NCI-H226 (cell line): ENCODE data around the gene SLC66A3.

ENCODE experiments used
- DNase-seq: peaks from one replicate; pipeline ENCODE4 v3.0.0-alpha.2; 2015

Gene SLC66A3

DNA sequence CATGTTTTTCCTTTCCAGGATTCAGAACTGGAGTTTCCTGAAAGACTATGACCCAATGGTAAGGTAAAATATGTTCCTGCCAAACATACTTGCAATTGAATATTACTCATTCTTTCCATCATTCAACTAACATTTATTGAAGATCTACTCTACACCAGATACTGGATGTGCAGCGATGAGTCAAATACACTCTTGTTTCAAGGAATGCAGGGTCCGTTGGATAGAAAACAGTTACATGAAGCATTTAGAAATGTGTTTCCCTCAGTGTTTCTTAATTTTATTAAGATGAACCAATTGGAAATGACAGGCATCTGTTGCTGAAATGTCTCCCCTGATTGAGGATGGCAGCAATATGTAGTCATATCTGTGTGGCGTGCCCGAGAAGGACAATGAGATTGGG lies 14.8 kb upstream of the SLC66A3 start:
- DNase-seq: peak; percentile 33

DNA sequence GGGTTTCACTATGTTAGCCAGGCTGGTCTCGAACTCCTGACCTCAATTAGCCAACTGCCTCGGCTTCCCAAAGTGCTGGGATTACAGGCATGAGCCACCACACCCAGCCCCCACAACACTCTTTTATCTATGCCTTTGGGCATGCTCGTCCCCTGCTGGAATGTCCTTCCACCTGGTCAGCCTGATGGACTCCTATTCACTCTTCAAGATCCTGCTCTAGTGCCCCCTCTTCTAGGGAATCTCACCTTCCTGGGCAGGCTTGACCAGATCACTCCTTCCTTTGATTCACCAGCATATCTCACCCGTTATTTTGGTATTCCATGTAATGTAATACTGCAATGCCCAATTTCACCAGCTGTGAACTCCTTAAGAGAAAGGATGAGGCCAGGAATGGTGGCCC lies 13.9 kb upstream of the SLC66A3 start:
- no peak for DNase-seq

DNA sequence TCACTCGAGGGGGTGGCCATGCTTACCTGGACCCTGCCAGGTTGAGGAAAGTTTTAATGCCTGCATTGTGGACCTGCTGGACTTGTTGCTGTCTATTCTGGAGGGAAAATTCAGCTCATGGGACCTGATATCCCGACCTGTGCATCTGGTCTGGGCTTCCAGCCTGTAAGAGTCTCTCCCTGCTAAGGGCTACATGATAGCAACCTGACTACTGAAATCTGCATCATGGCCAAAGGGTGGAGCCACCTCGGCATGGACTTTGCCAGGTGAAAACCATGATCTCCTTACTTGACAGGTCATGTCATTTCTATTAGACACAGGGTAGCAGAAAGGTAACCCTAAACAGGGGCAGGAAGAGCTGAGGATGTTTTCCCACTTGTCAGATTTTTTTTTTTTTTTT lies 12.9 kb upstream of the SLC66A3 start:
- no peak for DNase-seq

DNA sequence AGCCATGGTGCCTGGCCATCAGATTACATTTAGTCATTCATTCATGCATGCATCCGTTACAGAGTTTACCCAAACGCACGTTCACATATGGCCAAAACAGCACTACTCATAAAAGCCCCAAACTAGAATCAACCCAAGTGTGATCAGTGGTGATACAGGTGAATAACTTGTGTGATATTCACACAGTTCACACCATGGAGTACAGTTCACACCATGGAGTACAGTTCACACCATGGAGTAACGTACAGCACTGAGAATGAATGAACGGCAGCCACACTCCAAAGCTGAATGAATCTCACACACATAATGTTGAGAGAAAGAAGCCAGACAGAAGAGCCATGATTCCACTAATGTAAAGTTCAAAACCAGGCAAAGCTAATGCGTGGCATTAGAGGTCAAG lies 12.3 kb upstream of the SLC66A3 start:
- DNase-seq: no peak

DNA sequence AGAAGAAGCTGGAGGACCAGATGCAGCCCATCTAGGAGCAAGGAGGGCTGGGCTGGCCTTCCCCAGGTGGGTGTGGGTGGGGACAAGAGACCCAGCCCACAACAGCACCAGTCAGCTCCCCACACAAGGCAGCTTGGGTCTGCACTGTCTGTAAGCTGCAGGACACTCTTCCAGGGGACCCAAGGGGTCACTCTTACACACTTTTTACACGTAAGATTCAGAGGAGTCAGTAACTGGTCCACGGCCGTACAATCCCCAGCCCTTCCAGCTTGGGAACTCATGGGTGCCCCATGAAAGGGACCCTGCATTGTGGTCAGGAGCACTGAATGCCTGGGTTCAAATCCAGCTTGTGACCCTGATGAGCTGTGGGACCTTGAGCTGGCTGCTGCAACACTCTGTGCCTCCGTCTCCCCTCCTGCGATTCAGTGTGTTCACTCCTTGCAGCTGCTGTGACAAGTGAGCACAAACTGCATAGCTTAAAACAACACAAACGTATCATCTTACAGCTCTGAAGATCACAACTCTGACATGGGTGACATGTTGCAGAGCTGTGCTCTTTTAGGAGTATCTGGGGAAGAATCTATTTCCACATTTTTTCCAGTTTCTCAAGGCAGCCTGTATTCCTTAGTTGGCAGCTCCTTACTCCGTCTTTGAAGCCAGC lies 11.1 kb upstream of the SLC66A3 start:
- DNase-seq: no peak

DNA sequence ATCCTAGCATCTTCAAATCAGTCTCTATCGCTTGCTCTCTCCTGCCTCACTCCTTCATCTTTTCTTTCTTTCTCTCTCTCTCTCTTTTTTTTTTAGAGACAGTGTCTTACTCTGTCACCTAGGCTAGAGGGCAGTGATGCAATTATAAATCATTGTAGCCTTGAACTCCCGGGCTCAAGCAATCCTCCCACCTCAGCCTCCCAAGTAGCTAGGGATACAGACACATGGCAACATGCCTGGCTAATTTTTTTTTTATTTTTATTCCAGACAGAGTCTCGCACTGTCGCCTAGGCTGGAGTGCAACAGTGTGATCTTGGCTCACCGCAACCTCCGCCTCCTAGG lies 10.6 kb upstream of the SLC66A3 start:
- no peak for DNase-seq

DNA sequence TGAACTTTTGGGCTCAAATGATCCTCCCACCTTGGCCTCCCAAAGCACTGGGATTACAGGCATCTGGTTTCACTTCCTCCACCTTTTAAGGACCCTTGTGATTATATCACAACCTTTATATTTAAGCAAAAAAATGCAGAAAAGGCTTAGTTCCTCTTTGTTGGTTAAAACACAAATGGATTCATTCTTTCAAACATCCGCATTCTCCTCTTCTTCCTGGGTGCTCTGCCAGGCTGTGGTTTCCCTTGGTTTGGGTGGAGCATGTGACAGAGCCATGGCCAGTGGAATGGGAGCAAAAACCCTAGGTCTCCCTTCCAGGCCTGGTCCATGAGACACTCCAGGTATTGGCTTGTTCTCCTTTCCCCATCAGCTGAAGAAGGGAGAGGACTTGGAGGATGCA lies 9.9 kb upstream of the SLC66A3 start:
- DNase-seq: no peak

DNA sequence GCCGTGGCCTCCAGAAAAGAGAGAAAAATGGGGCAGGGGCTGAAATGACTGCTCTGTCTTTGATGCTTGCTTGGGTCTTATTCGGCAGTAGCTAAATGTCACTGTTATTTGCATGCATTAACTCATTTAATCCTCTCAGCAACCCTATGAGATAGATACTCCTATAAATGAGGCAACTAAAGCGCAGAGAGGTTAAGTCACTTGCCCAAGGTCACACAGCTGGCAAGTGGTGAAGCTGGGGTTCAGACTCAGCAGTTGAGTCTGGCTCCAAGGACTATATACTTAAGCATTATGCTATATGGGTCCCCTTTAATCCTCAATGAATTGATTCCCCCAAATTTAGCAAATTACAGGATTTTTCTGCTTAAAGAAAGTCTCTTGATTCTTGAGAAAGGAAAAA lies 9.2 kb upstream of the SLC66A3 start:
- no peak for DNase-seq

DNA sequence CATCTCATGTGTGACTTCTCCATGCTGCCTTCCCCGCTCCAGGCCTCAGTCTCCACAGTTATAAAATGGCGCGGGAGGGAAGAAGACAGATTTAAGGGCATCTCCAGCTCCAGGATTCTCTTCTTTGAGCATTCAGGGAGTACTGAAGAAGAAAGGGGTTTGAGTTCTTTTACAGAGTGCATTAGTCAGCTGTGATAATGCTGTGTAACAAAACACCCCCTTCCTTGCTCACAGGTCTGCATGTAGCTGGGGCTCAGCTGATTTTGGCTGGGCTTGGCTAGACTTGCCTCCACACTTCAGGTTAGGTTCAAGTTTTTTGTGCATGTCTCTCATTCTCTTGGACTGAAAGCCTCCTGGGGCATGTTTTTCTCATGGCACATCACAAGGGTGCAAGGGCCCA lies 8.0 kb upstream of the SLC66A3 start:
- DNase-seq: no peak

DNA sequence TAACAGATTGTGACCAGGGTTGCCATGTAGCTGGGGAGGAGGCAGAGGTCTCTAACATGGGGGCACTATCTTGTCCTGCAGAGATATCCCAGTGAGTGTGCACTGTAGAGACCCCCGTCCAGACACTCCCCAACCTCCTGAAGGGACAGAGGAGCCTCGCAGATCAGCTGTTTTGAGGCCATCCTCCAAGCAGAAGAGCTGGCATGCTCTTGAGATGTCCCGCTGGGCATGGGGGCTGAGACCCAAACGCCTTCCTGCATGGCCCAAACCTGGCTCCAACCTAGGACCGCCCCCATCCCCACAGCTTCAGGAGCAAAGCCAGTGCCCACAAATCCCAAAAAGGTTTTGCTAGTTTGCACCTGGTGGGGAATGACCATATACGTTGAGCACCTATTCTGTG lies 2.7 kb upstream of the SLC66A3 start:
- no peak for DNase-seq

DNA sequence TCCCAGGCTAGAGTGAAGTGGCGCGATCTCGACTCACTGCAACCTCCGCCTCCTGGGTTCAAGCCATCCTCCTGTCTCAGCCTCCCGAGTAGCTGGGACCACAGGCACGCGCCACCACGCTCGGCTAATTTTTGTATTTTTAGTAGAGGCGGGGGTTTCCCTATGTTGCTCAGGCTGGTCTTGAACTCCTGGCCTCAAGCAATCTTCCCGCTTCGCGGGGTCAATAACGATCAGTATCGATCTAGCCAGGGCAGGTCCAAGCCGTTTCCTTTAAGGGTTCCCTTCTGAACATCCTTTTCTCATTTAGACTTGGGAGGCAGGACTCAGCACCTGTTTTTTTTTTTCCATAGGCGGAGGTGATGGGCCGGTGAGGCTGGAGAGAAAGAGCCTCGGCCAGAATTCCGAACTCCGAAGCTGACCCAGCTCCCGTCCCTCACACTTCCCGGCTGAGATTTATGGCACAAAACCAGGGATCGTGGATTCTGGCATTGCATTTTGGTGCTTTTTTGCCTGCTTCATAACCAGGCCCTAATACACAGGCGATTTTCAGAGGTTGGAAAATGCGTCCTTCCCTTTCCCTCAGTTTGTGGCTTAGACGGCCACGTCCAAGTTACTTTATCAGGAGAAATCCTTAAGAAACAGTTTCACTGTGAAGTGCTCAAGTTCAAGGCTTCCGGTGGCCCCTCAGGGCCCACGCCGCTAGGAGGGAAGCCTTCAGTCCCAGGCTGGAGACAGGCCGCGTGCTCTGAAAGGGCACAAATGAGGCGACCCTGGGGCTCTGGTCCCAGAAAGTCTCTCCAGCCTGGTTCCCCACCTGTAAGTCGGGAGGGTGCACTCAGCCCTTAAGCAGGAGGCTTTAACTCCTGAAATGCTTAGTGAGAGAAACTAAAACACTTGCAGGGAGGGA lies 998 bp upstream of the SLC66A3 start:
- no peak for DNase-seq

DNA sequence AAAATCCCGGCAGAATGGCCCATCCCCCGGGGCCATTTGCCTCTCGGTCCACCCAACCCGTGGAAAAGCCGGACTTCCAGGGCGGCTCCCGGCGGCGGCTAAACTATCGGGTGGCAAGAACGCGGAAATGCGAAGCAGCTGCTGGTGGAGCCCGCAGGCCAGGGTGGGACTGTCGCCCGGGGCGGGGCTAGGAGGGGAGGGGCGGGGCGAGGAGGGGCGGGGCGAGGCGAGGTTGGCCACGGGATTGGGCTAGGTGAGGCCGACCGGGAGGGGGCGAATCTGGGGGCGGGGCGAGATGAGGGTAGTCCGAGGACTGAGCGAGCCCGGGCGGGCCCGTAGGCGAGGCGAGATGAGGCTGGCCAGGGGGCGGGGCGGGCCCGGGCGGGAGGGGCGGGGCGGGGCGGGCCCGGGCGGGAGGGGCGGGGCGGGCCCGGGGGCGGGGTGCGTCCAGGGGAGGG lies 315 bp upstream of the SLC66A3 start:
- DNase-seq: peak; percentile 84

DNA sequence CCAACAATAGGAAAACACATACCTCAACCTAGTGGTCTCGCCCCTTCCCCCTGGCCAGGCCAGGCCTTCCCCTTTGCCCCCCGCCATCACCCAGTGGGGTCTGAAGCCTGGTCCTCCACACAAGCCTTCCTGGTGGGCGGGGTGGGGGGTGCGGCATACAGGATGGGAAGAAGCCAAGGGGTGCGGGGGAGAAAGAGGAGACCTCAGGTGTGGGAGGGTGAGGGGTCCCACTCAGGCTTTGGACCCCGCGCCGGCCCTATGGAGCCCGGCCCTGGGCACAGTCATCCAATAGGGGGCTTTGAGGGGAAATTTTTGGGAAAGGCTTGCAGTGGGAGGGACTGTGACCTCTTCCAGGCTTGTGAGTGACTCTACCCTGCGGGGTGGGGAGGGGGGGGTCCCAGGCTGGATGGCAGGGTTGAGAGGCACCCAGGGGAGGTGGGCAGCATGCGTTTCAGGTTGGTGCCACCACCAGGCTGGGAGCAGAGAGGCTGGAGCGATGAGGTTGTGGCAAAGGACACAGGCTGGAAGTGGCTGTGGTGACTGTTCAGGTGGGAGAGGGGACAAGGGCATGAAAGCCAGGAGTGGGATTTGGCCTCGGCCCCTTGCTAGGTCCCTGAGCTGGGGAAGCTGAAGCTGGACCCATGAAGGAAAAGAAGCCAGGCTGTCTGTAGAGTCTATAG lies 1.3 kb downstream of the SLC66A3 start:
- no peak for DNase-seq

DNA sequence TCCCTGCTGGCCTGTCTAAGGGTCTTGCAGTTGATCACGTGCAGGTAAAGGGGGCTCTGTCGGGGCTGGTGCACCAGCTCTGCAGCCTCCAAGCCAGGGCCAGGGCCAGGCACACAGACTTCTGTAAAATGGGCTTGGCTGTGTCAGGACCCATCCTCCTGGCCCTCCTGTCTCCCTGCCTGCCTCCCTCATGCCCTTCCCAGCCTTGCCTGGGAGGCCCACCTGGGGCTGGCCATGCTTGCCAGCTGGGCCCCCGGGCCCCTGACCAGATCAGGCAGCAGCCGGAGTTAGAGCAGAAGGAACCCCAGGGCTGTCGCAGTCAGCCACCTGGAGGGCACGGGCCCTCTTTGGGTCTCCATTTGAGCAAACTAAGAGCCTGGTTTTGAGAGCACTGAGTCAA lies 2.0 kb downstream of the SLC66A3 start:
- DNase-seq: no peak

DNA sequence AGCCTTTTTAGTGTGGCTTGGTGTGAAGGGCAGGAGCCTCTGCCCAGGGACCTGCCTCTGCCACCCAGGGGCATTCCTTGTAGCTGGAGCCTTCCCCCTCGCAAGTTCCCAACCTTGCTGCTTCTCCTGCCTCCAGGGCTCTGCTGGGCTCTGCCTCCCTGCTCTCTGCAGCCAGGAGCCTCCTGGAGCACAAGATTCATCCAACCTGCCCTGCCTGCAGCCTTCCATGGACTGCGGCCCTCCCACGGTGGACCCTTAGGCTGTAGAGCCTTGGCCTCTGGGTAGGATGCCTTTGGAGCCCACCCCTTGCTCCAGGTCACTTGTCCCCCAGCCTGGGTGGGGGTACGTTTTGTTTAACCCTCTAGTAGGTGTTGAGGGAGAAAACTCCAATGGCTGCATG lies 2.5 kb downstream of the SLC66A3 start:
- no peak for DNase-seq

DNA sequence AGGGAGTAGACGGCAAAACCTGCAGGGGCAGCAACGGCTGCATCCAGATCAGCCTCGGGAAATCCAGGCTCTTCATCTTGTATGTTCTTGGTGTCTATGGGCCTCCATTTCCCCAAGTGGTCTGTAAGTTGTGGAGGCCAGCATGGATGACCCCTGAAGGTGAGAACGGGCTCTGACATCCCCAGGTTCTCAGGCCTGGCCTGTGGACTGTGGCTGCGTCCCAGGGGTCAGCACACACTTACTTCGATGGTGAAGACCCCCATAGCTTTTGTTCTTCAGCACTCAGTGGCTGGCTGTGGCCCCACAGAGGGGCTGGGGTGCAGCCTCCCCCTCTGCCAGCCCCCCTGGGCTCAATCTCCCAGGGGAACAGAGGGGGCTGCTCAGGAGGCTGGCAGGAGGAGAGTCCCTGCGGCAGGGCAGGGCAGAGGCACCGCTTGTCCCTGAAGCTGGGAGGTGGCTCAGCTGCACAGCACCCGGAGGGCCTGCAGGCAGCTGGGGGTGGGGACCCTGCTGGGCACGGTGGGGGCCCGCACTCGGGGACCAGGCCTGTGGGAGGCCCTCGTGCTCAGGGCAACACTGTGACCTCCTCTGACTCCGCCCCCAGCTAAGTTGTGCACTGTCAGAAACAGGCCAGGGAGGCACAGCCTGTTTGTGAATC lies 3.8 kb downstream of the SLC66A3 start:
- DNase-seq: no peak

DNA sequence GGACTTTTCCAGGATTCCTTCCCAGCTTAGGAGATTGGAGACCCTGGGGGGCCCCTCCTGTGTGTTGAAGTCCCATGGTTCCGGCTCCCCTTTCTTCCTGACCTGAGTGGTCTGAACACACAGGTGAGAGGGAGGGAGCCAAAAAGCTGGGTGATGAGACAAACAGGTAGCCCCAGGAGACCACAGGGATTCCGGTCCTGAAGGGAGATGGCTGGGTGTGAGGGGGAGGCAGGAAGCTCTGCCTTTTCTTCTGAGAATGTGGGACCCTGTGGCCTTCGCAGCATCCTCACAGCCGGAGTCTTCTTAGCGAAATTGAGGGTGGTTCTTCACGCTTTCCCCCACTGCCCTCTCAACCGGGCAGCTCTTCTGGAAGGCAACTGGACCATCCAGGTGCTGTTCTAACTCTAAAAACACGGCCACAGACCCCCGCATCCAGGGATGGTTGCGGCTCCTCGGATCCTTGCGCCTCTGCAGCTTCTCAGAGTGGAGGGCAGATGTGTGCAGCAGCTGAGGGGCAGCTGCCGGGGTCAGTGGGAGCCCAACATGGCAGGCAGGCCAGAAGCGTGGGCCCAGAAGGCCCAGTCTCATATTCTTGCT lies 4.4 kb downstream of the SLC66A3 start:
- no peak for DNase-seq

DNA sequence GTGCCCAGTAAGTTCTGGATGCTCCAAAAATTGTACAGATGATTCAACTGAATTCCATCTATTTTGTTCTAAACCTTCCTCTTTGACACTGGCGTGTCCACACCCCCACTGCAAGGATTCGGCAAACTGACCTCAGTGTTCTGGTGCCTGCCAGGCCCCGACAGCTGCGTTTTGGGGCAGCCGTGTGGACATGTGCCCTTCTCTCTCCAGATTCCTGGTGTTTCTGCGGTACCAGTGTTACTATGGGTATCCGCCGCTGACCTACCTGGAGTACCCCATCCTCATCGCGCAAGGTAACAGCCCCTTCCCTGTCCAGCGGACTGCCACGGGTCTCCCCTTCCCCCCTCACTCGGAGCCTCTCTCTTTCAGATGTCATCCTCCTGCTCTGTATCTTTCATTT lies 5.0 kb downstream of the SLC66A3 start:
- DNase-seq: no peak

DNA sequence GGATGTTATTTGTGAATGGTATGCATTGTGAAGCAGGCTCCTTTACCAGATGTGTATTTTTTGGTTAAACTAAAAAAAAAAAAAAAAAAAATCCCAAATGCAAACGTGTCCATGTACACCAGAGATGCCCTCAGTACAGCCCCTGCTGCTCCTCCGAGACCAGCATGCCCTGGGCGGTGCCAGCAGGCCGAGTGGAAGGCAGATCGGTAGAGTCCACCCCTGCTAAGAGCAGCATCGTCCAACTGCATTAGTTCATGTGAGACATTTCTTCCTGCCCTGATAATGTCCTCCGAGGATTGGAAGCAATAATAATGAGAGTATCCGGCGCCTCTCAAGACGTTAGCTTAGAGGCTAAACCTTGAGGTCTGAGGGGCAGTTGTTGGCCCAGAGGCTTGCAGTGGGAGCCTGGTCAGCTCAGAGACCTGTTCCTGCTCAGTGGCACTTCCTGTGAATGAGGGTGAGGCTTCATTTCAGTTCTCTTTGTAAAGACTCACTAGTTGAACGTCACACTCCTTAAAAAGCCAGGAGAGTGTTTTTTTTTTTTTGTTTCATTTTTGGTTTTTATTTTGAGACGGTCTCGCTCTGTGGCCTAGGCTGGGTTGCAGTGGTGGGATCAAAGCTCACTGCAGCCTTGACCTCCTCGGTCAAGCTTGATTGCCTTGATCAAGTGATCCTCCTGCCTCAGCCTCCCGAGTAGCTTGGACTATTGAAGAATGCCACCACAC lies 5.6 kb downstream of the SLC66A3 start:
- DNase-seq: no peak

DNA sequence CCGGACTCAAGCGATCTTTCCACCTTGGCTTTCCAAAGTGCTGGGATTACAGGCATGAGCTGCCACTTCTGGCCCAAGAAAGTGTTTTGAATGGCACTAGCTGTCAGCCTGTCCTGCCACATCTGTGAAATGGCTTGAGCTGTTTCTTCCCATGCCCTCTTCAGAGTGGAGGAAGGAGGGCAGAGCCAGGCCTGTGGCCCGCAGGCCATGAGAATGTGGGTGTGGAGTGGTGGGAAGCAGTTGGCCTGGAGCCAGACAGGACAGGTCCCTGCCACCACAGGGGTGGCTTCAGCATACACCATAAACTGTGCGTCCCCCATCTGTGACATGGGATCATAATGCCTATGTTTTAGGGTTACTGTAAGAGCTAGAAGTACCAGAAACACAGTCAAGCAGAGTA lies 6.5 kb downstream of the SLC66A3 start:
- no peak for DNase-seq

DNA sequence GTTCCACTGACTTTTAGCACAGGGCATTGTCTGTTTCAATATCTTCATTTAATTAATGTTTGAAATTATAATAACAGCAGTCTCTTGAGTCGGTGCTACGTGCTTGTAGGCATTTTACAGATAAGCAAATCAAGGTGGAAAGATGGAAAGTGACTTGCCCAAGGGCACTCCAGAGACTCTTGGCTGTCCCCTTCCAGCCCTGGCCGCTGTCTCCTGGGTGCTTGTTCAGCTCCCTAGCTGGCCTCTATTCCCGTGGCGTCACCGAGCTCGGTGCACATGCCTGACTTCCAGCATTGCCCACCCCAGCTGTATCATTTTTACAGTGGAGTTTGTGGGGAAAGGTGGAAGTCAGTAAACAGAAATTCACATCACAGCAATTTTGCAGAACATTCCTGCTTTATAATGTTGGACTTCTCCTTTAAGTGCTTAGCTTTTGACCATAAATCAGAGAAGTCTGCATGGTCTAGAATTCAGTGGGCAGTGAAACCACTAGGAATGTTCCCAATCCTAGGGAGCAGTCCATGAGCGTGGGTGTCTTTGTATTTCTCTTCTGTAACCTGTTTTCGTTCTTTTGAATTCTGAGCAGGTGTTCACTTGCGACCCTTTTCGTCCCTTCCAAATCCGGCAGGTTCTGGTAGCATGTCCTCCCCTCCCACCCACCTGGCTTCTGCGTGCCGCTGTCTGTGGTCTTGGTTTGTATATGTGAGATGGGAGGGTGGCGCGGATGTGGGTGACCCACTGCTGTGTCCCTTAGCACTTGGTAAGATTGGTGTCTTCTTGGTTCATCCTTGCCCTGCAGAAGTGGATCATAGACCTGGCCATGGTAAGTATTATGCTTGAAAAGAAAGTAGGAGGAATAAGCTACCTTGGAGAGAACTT lies 8.4 kb downstream of the SLC66A3 start:
- DNase-seq: no peak
